ENCODE data around the gene MARCHF9. TPM values are rescaled to one million over a fixed set of nuclear protein-coding genes. Genes with fewer than 3 reads are reported as not detected.
"Not testable (repeated sequence)": the region's sequence is repeated elsewhere in the genome, so short reads cannot be mapped to it uniquely, and the experiment has no call there.

The MARCHF9 gene
- total RNA-seq, result 4.5 and 4.7 TPM in 2 replicates

DNA sequence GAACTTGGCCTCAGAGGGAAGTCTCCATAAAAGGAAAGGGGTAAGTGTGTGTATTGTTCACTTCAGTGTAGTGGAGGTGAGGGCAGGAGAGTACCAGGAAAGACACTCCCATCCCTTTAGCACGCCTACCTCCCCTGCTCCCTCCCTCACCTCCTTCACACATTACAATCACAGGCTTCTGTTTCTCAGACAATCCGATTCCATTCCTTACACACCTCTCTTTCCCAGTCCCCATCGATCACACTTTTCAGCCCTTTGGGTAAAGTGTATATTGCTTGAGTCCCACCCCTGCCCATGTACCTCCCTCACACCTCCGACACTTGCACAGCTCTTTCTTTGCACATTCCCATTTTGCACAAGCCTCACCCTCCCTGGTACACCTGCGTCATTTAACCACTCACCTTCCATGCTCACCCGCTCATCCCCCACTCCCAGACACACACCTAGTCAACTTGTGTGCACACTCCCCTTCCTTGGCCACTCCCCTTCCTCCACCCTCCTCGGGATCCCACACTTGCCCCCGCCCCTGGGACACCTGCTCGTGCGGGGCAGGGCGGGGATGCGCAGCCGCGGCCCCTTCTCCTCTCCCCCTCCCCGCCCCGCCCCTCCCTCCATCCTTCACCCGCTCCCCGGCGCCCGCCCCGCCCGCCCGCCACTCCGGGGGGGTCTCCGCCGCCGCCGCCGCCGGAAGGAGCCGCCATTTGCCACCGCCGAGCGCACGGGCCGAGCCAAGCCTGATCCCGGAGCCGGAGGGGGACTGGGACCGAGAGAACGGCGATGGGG lies at the start of gene MARCHF9:
Gene MARCHF9, plus strand, starts transcription at position 693 of the 783 bp plus-strand sequence. CDS start 426 bp downstream, outside the sequence.
- TF ChIP-seq CTCF (conservative IDR thresholded peaks at IDR 0.05; ENCODE audit: low read depth, low read length), result no peak
- H3K4me3 ChIP-seq (ENCODE audit: low read depth, low read length), result peak within 1 kb of the TSS; percentile 73
- DNase-seq (ENCODE audit: low read depth), result no peak

DNA sequence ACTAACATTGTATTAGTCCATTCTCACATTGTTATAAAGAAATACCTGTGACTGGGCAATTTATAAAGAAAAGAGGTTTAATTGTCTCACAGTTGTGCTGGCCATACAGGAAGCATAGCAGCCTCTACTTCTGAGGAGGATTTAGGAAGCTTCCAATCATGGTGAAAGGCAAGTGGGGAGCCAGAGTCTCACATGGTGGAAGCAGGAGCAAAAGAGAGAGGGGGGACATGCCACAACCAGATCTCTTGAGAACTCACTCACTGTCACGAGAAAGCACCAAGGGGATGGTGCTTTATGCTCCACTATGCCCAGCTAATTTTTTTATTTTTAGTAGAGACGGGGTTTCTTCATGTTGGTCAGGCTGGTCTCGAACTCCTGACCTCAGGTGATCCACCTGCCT lies 47.7 kb upstream of the MARCHF9 start:
- H3K4me3 ChIP-seq (ENCODE audit: low read depth, low read length), result no peak overlapping the region
- no peak for TF ChIP-seq CTCF (conservative IDR thresholded peaks at IDR 0.05; ENCODE audit: low read depth, low read length)
- DNase-seq (ENCODE audit: low read depth), result no peak

- TF ChIP-seq CTCF (conservative IDR thresholded peaks at IDR 0.05; ENCODE audit: low read depth, low read length), result no peak
Observed at GRCh38 chr12:57708296-57708695, 46.6 kb upstream of the MARCHF9 start.

DNA sequence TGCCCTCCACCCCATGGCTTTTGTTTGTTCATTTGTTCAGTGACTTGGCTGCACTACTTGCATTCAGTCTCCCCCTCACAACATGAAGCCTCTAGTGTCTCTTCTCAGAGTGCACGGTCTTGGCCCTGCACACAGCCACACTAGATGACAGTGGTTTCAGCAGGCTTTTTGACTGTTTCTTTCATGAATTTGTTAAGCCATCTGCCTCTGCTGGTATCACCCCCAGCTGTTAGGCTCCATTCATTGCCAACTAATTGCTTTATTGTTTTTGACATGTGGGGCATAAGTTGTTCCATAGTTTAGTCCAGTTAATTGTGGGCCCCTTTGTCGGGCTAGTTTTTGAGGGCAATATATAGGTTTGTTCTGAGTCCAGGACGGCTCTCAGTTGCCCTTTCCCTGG lies 42.2 kb upstream of the MARCHF9 start:
- no peak overlapping the region for H3K4me3 ChIP-seq (ENCODE audit: low read depth, low read length)
- no peak for TF ChIP-seq CTCF (conservative IDR thresholded peaks at IDR 0.05; ENCODE audit: low read depth, low read length)
- DNase-seq (ENCODE audit: low read depth), result no peak

More at GRCh38 chr12:57708296-57708695, 46.6 kb upstream of the MARCHF9 start:
- DNase-seq (ENCODE audit: low read depth), result no peak
- no peak overlapping the region for H3K4me3 ChIP-seq (ENCODE audit: low read depth, low read length)

- TF ChIP-seq CTCF (conservative IDR thresholded peaks at IDR 0.05; ENCODE audit: low read depth, low read length), result no peak
- no peak for DNase-seq (ENCODE audit: low read depth)
Observed at GRCh38 chr12:57713209-57713608, 41.7 kb upstream of the MARCHF9 start.

GRCh38 chr12:57715036-57715748 lies 39.7 kb upstream of the MARCHF9 start:
- not testable (repeated sequence) for DNase-seq (ENCODE audit: low read depth); H3K4me3 ChIP-seq (ENCODE audit: low read depth, low read length)

More at GRCh38 chr12:57713209-57713608, 41.7 kb upstream of the MARCHF9 start:
- no peak overlapping the region for H3K4me3 ChIP-seq (ENCODE audit: low read depth, low read length)

GRCh38 chr12:57715786-57716185 lies 39.1 kb upstream of the MARCHF9 start:
- no peak for DNase-seq (ENCODE audit: low read depth)
- no peak for TF ChIP-seq CTCF (conservative IDR thresholded peaks at IDR 0.05; ENCODE audit: low read depth, low read length)
- H3K4me3 ChIP-seq (ENCODE audit: low read depth, low read length), result no peak overlapping the region
